ENCODE data around the gene IPO9. TPM values are rescaled to one million over a fixed set of nuclear protein-coding genes. Genes with fewer than 3 reads are reported as not detected.

The IPO9 gene
- total RNA-seq, 1 experiment from 2014 or later, result 76.2 TPM

DNA sequence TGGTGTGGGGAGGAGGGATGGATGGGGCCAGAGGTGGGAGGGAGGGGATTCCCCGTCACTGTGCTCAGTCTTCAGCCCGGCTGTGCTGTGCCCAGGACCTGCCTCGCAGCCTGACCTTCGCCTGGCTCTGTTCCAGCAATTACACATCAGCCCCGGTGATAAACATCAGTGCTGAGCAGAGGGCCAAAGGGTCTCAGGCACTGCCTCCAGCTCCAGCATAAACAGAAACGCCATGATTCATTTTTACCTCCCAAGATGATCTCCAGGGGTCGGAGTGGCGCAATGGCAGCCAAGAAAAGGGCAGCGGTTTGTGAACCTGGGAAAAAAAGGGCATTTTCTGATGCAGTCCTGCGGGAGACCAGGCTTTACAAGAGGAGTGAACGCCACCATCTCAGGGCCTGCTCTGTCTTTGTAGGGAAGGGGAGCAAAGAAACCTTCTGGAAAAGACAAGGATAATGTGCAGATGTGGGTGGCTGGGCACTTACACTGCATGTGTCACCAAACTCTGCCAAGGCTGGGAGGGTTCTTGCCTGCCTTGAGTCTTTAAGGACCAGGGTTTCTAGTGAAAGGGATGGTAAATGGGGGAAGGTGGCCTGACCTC, 87.8 kb downstream of the IPO9 start:
- H3K27me3 ChIP-seq (ENCODE audit: insufficient read depth, low read depth), result no peaks in the 10 kb centered on the region
- no peaks in the 10 kb centered on the region for H3K9me2 ChIP-seq (ENCODE audit: insufficient read depth)
- no peaks in the 10 kb centered on the region for H4K20me1 ChIP-seq (ENCODE audit: insufficient read depth)
- no peak for TF ChIP-seq EZH2 (IDR thresholded peaks at IDR 0.05; ENCODE audit: low read depth)
- TF ChIP-seq, protein P1, sequence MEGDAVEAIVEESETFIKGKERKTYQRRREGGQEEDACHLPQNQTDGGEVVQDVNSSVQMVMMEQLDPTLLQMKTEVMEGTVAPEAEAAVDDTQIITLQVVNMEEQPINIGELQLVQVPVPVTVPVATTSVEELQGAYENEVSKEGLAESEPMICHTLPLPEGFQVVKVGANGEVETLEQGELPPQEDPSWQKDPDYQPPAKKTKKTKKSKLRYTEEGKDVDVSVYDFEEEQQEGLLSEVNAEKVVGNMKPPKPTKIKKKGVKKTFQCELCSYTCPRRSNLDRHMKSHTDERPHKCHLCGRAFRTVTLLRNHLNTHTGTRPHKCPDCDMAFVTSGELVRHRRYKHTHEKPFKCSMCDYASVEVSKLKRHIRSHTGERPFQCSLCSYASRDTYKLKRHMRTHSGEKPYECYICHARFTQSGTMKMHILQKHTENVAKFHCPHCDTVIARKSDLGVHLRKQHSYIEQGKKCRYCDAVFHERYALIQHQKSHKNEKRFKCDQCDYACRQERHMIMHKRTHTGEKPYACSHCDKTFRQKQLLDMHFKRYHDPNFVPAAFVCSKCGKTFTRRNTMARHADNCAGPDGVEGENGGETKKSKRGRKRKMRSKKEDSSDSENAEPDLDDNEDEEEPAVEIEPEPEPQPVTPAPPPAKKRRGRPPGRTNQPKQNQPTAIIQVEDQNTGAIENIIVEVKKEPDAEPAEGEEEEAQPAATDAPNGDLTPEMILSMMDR (conservative IDR thresholded peaks at IDR 0.05), result no peak
- H2AFZ ChIP-seq, result peak overlapping the region; percentile 45; the same call in 1 of the 2 replicates
- peak overlapping the region; percentile 57 for H3K27ac ChIP-seq
- H3K79me2 ChIP-seq (ENCODE audit: low read depth), result no peaks in the 10 kb centered on the region
- H3K4me1 ChIP-seq (replicated peaks; ENCODE audit: insufficient read depth), result peaks cover 38% of the 10 kb centered on the region
- H3K4me3 ChIP-seq, result no peak overlapping the region
- peaks cover 25% of the 10 kb centered on the region; the same call in 1 of the 2 replicates for H3F3A ChIP-seq (ENCODE audit: insufficient read depth, low read depth)
- POLR2A ChIA-PET (ENCODE audit: unreplicated experiment), result interaction anchor here (0.6 to 0.7 kb wide), 2 partner anchors 17 to 376 kb away, joined by 3 to 4 read pairs; no protein-coding TSS in a partner anchor
- no TSS peak for BruUV-seq (replicated peaks)
- CTCF ChIA-PET, result interaction anchor here (0.6 to 1.1 kb wide), 2 partner anchors 37 to 211 kb away, joined by 5 to 11 read pairs; no protein-coding TSS in a partner anchor
- no peaks in the 10 kb centered on the region for H3K36me3 ChIP-seq (ENCODE audit: low read depth)
- H3K4me2 ChIP-seq, result peak overlapping the region; percentile 69
- H3K9me3 ChIP-seq (ENCODE audit: insufficient read depth, low read depth), result no peaks in the 10 kb centered on the region
- peak; percentile 74 to 82 for DNase-seq
- intact Hi-C loops (cut with micrococcal nuclease; ENCODE audit: unreplicated experiment), result loop anchor here (1.0 to 2.0 kb wide), 2 partner anchors 22 to 30 kb away; partner anchors contain the start of gene LMOD1

DNA sequence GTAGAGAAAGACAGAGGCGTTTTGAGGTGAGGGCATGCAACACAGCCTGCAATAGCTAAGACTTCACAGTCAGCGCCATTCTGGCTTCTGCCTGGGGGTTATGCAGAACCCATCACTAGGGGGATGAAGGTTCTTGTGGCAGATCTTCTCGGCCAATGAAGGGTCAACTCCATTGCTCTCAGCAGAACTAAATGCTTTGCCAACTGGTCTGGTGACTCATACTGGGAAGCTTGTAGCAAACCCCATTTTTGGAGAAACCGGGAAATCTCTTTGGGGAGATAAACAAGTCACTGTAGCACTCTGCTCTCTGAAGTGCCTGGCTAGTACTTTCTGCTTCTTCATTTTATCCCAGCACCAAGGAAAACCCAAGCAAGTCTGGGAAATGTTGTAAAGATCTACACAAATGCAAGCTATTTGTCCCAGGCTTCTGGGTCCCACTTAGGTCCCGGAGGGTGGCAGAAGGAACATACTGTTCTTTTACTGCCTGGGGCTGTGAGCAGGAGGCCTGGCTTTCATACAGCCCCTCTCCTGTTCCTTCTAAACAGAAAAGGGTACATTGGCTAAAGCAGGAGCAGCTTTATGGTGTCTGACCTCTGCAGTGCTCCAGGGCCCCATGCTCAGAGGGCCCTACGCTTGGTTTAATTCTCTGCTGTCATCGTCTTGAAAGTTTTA, 88.5 kb downstream of the IPO9 start:
- Histone ChIP-seq H3K27me3 (ENCODE audit: insufficient read depth, low read depth) (no peaks in the 10 kb centered on the region), H3K4me3 (no peak overlapping the region), H3K4me2 (peak overlapping the region; percentile 69), H2AFZ (no peak overlapping the region; the same call in 1 of the 2 replicates), H3F3A (ENCODE audit: insufficient read depth, low read depth) (peaks cover 25% of the 10 kb centered on the region; the same call in 1 of the 2 replicates), H3K9me2 (ENCODE audit: insufficient read depth) (no peaks in the 10 kb centered on the region), H3K79me2 (ENCODE audit: low read depth) (no peaks in the 10 kb centered on the region), H3K9me3 (ENCODE audit: insufficient read depth, low read depth) (no peaks in the 10 kb centered on the region), H3K27ac (peak overlapping the region; percentile 57), H4K20me1 (ENCODE audit: insufficient read depth) (no peaks in the 10 kb centered on the region), H3K4me1 (replicated peaks; ENCODE audit: insufficient read depth) (peaks cover 45% of the 10 kb centered on the region), H3K36me3 (ENCODE audit: low read depth) (no peaks in the 10 kb centered on the region)
- TF ChIP-seq, protein P1 (conservative IDR thresholded peaks at IDR 0.05), result no peak
- no peak for TF ChIP-seq EZH2 (IDR thresholded peaks at IDR 0.05; ENCODE audit: low read depth)
- ChIA-PET CTCF (interaction anchor here (1.1 kb wide), 1 partner anchor 36 kb away, joined by 11 read pairs; no protein-coding TSS in a partner anchor), POLR2A (ENCODE audit: unreplicated experiment) (interaction anchor here (0.6 kb wide), 1 partner anchor 377 kb away, joined by 3 read pairs; no protein-coding TSS in a partner anchor)
- intact Hi-C loops (cut with micrococcal nuclease; ENCODE audit: unreplicated experiment), result loop anchor here (1.0 to 2.0 kb wide), 2 partner anchors 21 to 29 kb away; partner anchors contain the start of gene LMOD1
- DNase-seq, result peak; percentile 35 to 75
- no TSS peak for BruUV-seq (replicated peaks)

DNA sequence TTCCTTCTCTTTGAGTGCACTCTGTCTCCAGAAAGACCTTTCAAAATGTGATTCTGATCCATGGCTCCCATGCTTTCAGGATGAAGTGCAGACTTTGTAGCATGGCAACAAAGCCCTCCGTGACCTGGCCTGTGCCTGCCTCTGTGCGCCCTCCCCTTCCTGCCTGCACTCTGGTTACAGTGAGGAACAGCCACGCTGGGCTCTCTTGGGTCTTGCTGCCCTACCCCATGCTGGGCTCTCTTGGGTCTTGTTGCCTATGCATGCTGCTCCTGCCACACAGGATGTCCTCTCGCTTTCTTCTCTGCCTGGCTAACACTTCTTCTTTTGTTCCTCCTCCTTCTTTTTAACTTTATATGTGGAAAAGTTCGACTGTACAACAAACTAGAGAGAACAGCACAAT, 89.4 kb downstream of the IPO9 start:
- BruUV-seq (replicated peaks), result no TSS peak
- H4K20me1 ChIP-seq (ENCODE audit: insufficient read depth), result no peaks in the 10 kb centered on the region
- no peak overlapping the region for H2AFZ ChIP-seq
- CTCF ChIA-PET, result no interaction called here
- no peaks in the 10 kb centered on the region for H3K79me2 ChIP-seq (ENCODE audit: low read depth)
- no peak overlapping the region for H3K27ac ChIP-seq
- H3K4me1 ChIP-seq (replicated peaks; ENCODE audit: insufficient read depth), result peaks cover 38% of the 10 kb centered on the region
- H3F3A ChIP-seq (ENCODE audit: insufficient read depth, low read depth), result peaks cover 25% of the 10 kb centered on the region; the same call in 1 of the 2 replicates
- H3K27me3 ChIP-seq (ENCODE audit: insufficient read depth, low read depth), result no peaks in the 10 kb centered on the region
- POLR2A ChIA-PET (ENCODE audit: unreplicated experiment), result no interaction called here
- peak overlapping the region; percentile 69; the same call in 1 of the 2 replicates for H3K4me2 ChIP-seq
- intact Hi-C loops (cut with micrococcal nuclease; ENCODE audit: unreplicated experiment), result no loop called here
- no peak overlapping the region for H3K4me3 ChIP-seq
- no peak for DNase-seq
- TF ChIP-seq, protein P1 (conservative IDR thresholded peaks at IDR 0.05), result no peak
- no peak for TF ChIP-seq EZH2 (IDR thresholded peaks at IDR 0.05; ENCODE audit: low read depth)
- H3K9me3 ChIP-seq (ENCODE audit: insufficient read depth, low read depth), result no peaks in the 10 kb centered on the region
- H3K36me3 ChIP-seq (ENCODE audit: low read depth), result no peaks in the 10 kb centered on the region
- no peaks in the 10 kb centered on the region for H3K9me2 ChIP-seq (ENCODE audit: insufficient read depth)
